Measurements from ENCODE around the gene MYO16.

- TF ChIP-seq, protein P1, sequence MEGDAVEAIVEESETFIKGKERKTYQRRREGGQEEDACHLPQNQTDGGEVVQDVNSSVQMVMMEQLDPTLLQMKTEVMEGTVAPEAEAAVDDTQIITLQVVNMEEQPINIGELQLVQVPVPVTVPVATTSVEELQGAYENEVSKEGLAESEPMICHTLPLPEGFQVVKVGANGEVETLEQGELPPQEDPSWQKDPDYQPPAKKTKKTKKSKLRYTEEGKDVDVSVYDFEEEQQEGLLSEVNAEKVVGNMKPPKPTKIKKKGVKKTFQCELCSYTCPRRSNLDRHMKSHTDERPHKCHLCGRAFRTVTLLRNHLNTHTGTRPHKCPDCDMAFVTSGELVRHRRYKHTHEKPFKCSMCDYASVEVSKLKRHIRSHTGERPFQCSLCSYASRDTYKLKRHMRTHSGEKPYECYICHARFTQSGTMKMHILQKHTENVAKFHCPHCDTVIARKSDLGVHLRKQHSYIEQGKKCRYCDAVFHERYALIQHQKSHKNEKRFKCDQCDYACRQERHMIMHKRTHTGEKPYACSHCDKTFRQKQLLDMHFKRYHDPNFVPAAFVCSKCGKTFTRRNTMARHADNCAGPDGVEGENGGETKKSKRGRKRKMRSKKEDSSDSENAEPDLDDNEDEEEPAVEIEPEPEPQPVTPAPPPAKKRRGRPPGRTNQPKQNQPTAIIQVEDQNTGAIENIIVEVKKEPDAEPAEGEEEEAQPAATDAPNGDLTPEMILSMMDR (IDR thresholded peaks at IDR 0.05), result no peak
- TF ChIP-seq POLR2A (IDR thresholded peaks at IDR 0.05), result no peak
- no peak for TF ChIP-seq POLR2AphosphoS5 (IDR thresholded peaks at IDR 0.05; ENCODE audit: insufficient read depth in 1 of 2, low read depth in 1 of 2)
Observed at GRCh38 chr13:108813587-108814170, 184.3 kb downstream of the MYO16 start.
